ENCODE results near the gene SLAMF1. TPM values are rescaled to one million over a fixed set of nuclear protein-coding genes. Genes with fewer than 3 reads are reported as not detected.

SLAMF1 gene
- polyA plus RNA-seq, 3 donors = 0.13 to 0.65 TPM; not detected in 1

DNA sequence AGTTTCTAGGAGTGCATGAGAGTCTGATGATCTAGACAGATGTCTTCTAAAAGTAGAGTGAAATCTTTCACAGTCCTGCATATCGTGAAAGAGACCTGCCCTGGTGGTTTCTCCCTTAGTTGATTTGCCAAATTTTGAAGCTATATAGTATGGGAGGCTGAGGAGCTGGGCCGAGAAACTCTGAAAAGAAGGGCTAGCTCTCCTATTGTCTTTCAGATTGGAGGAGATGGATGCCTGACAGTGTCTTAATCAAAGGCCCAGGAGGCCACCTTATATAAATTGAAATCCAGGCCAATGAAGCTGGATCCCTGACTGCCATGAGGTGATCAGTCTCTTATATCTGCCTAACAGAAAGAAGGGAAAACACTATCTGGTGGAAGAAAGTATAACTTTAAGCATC, 49.1 kb downstream of the SLAMF1 start:
- H3K9me3 Mint-ChIP-seq = peaks cover 20 to 37% (median 30%) of the 10 kb centered on the region in 7 donors
- no peaks in the 10 kb centered on the region for H4K20me1 ChIP-seq (ENCODE audit: insufficient read depth, low read length)
- H3K4me3 Mint-ChIP-seq = no peak overlapping the region
- H3K9me3 ChIP-seq (replicated peaks in 1 of 2; ENCODE audit: control insufficient read depth in 1 of 2, insufficient read depth in 1 of 2, low read length in 2 of 2) = peaks cover 3 to 14% of the 10 kb centered on the region in 2 donors
- 100% methylated on average over 2 of the region's 2 CpGs for WGBS (ENCODE audit: insufficient coverage)
- TF ChIP-seq, protein P1, sequence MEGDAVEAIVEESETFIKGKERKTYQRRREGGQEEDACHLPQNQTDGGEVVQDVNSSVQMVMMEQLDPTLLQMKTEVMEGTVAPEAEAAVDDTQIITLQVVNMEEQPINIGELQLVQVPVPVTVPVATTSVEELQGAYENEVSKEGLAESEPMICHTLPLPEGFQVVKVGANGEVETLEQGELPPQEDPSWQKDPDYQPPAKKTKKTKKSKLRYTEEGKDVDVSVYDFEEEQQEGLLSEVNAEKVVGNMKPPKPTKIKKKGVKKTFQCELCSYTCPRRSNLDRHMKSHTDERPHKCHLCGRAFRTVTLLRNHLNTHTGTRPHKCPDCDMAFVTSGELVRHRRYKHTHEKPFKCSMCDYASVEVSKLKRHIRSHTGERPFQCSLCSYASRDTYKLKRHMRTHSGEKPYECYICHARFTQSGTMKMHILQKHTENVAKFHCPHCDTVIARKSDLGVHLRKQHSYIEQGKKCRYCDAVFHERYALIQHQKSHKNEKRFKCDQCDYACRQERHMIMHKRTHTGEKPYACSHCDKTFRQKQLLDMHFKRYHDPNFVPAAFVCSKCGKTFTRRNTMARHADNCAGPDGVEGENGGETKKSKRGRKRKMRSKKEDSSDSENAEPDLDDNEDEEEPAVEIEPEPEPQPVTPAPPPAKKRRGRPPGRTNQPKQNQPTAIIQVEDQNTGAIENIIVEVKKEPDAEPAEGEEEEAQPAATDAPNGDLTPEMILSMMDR (IDR thresholded peaks at IDR 0.05) = no peak
- no peak overlapping the region for H3K4me2 ChIP-seq (replicated peaks; ENCODE audit: extremely low read depth, low read length, poor library complexity, severe bottlenecking)
- H3K4me3 ChIP-seq (replicated peaks in 1 of 3; ENCODE audit: low read depth in 2 of 3, low read length in 3 of 3) = no peak overlapping the region
- intact Hi-C loops (cut with micrococcal nuclease) = no loop called here
- no peak overlapping the region for H3K9ac ChIP-seq (ENCODE audit: insufficient read depth, low read length, poor library complexity, severe bottlenecking)
- peaks cover 4 to 5% of the 10 kb centered on the region in 2 donors for H3K36me3 Mint-ChIP-seq
- H2AFZ ChIP-seq (ENCODE audit: insufficient read depth, low read depth, low read length, poor library complexity, severe bottlenecking) = no peak overlapping the region
- no peak overlapping the region for H3K27ac ChIP-seq (ENCODE audit: low read depth in 1 of 2, low read length in 2 of 2)
- no peak overlapping the region for H3K27ac Mint-ChIP-seq
- no peaks in the 10 kb centered on the region for H3K27me3 ChIP-seq (ENCODE audit: control insufficient read depth in 2 of 2, insufficient read depth in 2 of 2, low read length in 2 of 2)
- no peak for DNase-seq
- no peaks in the 10 kb centered on the region for H3K79me2 ChIP-seq (ENCODE audit: insufficient read depth, low read length)
- H3K4me1 ChIP-seq (ENCODE audit: control insufficient read depth in 1 of 2, insufficient read depth in 2 of 2, low read length in 2 of 2) = no peaks in the 10 kb centered on the region
- peaks cover 4% of the 10 kb centered on the region for H3K4me1 Mint-ChIP-seq
- no peaks in the 10 kb centered on the region for H3K36me3 ChIP-seq (replicated peaks in 1 of 2; ENCODE audit: control insufficient read depth in 1 of 2, insufficient read depth in 2 of 2, low read length in 2 of 2)
- peaks cover 2 to 4% (median 2%) of the 10 kb centered on the region in 3 donors for H3K27me3 Mint-ChIP-seq (ENCODE audit: low read depth in 3 of 3)

DNA sequence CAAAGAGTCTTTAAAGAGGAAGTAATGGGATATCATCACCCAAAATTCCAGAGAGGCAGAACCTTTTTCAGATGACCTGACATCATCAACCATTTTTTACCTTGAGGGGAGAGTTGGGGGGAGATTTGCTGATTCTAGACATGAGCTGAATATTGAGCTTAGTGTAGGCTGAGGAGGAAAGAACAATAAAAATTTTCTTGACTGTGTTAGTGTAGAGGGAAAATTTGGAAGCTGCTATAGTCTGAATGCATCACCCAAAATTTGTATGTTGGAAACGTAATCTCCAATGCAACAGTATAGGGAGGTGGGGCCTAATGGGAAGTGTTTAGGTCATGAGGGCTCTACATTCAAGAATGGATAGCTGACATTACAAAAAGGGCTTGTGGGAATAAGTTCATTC, 49.8 kb downstream of the SLAMF1 start:
- H3K9ac ChIP-seq (ENCODE audit: insufficient read depth, low read length, poor library complexity, severe bottlenecking) = no peak overlapping the region
- no peak overlapping the region for H2AFZ ChIP-seq (ENCODE audit: insufficient read depth, low read depth, low read length, poor library complexity, severe bottlenecking)
- H3K9me3 Mint-ChIP-seq = peaks cover 20 to 31% (median 29%) of the 10 kb centered on the region in 7 donors
- H3K4me3 Mint-ChIP-seq = no peak overlapping the region
- H3K9me3 ChIP-seq (replicated peaks in 1 of 2; ENCODE audit: control insufficient read depth in 1 of 2, insufficient read depth in 1 of 2, low read length in 2 of 2) = peaks cover 3 to 14% of the 10 kb centered on the region in 2 donors
- no peak overlapping the region for H3K4me2 ChIP-seq (replicated peaks; ENCODE audit: extremely low read depth, low read length, poor library complexity, severe bottlenecking)
- peaks cover 8% of the 10 kb centered on the region for H3K4me1 Mint-ChIP-seq
- H3K27me3 ChIP-seq (ENCODE audit: control insufficient read depth in 2 of 2, insufficient read depth in 2 of 2, low read length in 2 of 2) = no peaks in the 10 kb centered on the region
- H3K4me1 ChIP-seq (ENCODE audit: control insufficient read depth in 1 of 2, insufficient read depth in 2 of 2, low read length in 2 of 2) = peaks cover 0 to 2% of the 10 kb centered on the region in 2 donors
- H3K27ac Mint-ChIP-seq = no peak overlapping the region
- H3K79me2 ChIP-seq (ENCODE audit: insufficient read depth, low read length) = no peaks in the 10 kb centered on the region
- no peak overlapping the region for H3K4me3 ChIP-seq (replicated peaks in 1 of 3; ENCODE audit: low read depth in 2 of 3, low read length in 3 of 3)
- WGBS (ENCODE audit: insufficient coverage) = no CpG with 5 or more reads among the region's 1 CpG
- intact Hi-C loops (cut with micrococcal nuclease) = no loop called here
- H4K20me1 ChIP-seq (ENCODE audit: insufficient read depth, low read length) = no peaks in the 10 kb centered on the region
- peaks cover 4 to 5% of the 10 kb centered on the region in 2 donors for H3K36me3 Mint-ChIP-seq
- H3K27me3 Mint-ChIP-seq (ENCODE audit: low read depth in 3 of 3) = peaks cover 2 to 4% (median 2%) of the 10 kb centered on the region in 3 donors
- no peak for DNase-seq
- no peak overlapping the region for H3K27ac ChIP-seq (ENCODE audit: low read depth in 1 of 2, low read length in 2 of 2)
- TF ChIP-seq, protein P1 (IDR thresholded peaks at IDR 0.05) = no peak
- H3K36me3 ChIP-seq (replicated peaks in 1 of 2; ENCODE audit: control insufficient read depth in 1 of 2, insufficient read depth in 2 of 2, low read length in 2 of 2) = no peaks in the 10 kb centered on the region

Data from CD14-positive monocyte (primary cell).